Activated CD4-positive, alpha-beta T cell treated with anti-CD3 and anti-CD28 coated beads, Interleukin-2, amount 10 ng/mL, durations not matched to agents 7 days and 5 days (primary cell): ENCODE results near the gene PBLD. TPM values are rescaled to one million over a fixed set of nuclear protein-coding genes. Genes with fewer than 3 reads are reported as not detected.
"Not testable (repeated sequence)": the region's sequence is repeated elsewhere in the genome, so short reads cannot be mapped to it uniquely, and the experiment has no call there.

Experiments
- CTCF ChIA-PET: fragments of 350-600 bp; sonication (Branson Sonifier 250); formaldehyde crosslinking; loops from one replicate; lab custom pipeline; 2021; ENCODE audit warnings: antibody characterized with exemption; lab: Charles Lee
- POLR2A ChIA-PET: fragments of 350-600 bp; sonication (Branson Sonifier 250); formaldehyde crosslinking; loops from one replicate; lab custom pipeline; 2021; ENCODE audit warnings: antibody characterized with exemption; lab: Charles Lee
- DNase-seq: peaks from one replicate; pipeline ENCODE4 v3.0.0-alpha.2; 2020
- H3K27ac Mint-ChIP-seq: one replicate; pipeline ENCODE4 v1.8.0; 2021; ENCODE audit warnings: mild to moderate bottlenecking, moderate library complexity, mixed read lengths
- H3K27me3 Mint-ChIP-seq: one replicate; pipeline ENCODE4 v1.8.0; 2021; ENCODE audit warnings: mixed read lengths
- H3K36me3 Mint-ChIP-seq: one replicate; pipeline ENCODE4 v1.8.0; 2021; ENCODE audit warnings: low read depth, mixed read lengths
- H3K4me1 Mint-ChIP-seq: one replicate; pipeline ENCODE4 v1.8.0; 2021; ENCODE audit warnings: mixed read lengths
- H3K4me3 Mint-ChIP-seq: one replicate; pipeline ENCODE4 v1.8.0; 2021; ENCODE audit warnings: mild to moderate bottlenecking, moderate library complexity, mixed read lengths
- H3K9me3 Mint-ChIP-seq: one replicate; pipeline ENCODE4 v1.8.0; 2021; ENCODE audit warnings: mixed read lengths
- total RNA-seq, 2 experiments: library from RNA; stranded (reverse); gene quantifications; one replicate each; pipeline ENCODE4 v1.2.3, GENCODE V29; 2021

PBLD gene
- total RNA-seq, 2 experiments from 2014 or later, result 1.6 to 2.0 TPM

DNA sequence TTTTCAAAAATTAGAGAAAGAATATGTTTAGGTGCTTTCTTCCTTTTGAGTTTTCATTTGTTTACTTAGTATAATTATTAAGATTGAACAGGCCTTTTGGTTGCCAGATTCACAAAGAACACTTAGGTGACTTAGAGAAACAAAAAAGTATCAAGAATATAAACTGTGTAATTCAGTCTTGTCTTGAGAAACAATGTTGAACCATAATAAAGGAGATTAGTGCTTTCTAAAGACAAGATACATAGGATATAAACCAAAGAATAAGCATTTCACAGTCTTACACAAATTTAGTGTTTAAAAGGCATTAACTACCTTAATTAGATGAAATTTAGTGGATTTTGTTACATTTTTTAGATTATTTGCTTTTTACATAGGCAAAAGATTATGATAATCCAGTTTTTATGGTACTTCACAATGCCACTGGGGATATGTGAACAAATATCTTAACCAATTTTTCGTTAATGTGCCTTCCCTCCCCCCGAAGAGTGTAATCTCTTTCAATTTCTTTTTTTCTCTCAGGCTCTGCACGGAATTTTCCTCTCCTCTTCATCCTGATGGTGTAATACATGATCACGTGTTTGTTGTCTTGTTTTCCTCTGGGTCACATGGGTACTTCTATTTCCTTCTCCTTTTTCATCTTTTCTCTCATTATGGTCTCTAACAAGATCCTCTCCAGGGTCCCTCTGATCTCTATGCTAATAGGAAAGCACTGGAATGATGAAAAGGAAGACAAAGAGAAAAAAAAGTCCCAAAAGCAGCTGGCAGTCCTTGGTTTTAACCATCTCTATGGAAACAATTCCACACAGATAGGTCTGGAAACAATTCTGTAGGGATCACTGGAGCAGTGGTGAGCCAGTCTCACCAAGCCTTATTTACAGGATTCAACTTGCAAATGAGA lies 4.6 kb downstream of the PBLD start:
- Mint-ChIP-seq H3K4me1 (peaks cover 28% of the 10 kb centered on the region), H3K4me3 (peak overlapping the region; percentile 25), H3K36me3 (peaks cover 14% of the 10 kb centered on the region), H3K9me3 (no peaks in the 10 kb centered on the region), H3K27me3 (no peaks in the 10 kb centered on the region), H3K27ac (peak overlapping the region; percentile 60)
- POLR2A ChIA-PET, result no interaction called here
- no peak for DNase-seq
- CTCF ChIA-PET, result interaction anchor here (0.7 to 1.3 kb wide), 2 partner anchors 20 to 374 kb away, joined by 4 to 5 read pairs; no protein-coding TSS in a partner anchor

DNA sequence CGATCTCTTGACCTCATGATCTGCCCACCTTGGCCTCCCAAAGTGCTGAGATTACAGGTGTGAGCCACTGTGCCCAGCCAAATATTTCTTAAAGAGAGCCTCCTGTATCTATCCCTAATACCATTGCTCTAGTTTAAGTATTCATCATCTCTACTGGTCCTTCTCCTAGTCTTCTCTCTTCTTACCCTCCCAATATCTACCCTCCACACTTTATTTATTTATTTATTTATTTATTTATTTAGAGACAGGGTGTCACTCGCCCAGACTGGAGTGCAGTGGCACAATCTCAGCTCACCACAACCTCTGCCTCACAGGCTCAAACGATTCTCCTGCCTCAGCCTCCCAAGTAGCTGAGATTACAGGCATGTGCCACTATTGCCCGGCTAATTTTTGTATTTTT lies 8.3 kb downstream of the PBLD start:
- H3K4me3 Mint-ChIP-seq, H3K27me3 Mint-ChIP-seq, DNase-seq, H3K36me3 Mint-ChIP-seq, H3K27ac Mint-ChIP-seq, H3K9me3 Mint-ChIP-seq, POLR2A ChIA-PET: not testable (repeated sequence)
- peaks cover 12% of the 10 kb centered on the region for H3K4me1 Mint-ChIP-seq
- CTCF ChIA-PET, result interaction anchor here (1.1 kb wide), 1 partner anchor 71 kb away, joined by 3 read pairs; no protein-coding TSS in a partner anchor

DNA sequence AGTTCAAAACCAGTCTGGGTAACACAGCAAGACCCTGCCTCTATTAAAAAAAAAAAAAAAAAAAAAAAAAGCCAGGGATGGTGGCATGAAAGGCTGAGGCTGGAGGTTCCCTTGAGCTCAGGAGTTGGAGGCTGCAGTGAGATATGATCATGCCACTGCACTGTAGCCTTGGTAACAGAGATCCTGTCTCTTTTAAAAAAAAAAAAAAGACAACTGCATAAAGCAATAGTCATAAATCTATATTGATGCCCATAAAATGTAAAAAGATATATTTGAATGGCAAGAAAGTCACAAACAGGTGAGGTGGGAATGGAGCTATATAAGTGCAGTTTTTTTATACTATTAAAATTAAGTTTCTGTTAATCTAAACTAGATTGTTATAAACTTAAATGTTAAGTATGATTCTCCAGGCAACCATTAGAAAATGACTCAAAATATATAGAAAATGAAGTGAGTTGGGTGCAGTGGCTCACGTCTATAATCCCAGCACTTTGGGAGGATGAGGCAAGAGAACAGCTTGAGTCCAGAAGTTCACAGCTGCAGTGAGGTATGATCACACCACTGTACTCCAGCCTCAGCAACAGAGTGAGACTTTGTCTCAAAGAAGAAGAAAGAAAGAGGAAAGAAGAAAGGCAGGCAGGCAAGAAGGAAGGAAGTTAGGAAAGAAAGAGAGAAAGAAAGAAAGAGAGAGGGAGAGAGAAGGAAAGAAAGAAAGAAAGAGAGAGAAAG lies 14.2 kb downstream of the PBLD start:
- Mint-ChIP-seq H3K9me3 (peaks cover 19% of the 10 kb centered on the region), H3K36me3 (peaks cover 10% of the 10 kb centered on the region), H3K4me3 (no peak overlapping the region), H3K27me3 (no peaks in the 10 kb centered on the region), H3K27ac (no peak overlapping the region), H3K4me1 (peaks cover 9% of the 10 kb centered on the region)
- CTCF ChIA-PET, result no interaction called here
- no peak for DNase-seq
- POLR2A ChIA-PET, result no interaction called here

- Mint-ChIP-seq H3K27me3 (no peaks in the 10 kb centered on the region), H3K9me3 (peaks cover 17% of the 10 kb centered on the region), H3K4me1 (peaks cover 11% of the 10 kb centered on the region), H3K27ac (no peak overlapping the region), H3K4me3 (no peak overlapping the region), H3K36me3 (peaks cover 10% of the 10 kb centered on the region)
- ChIA-PET POLR2A (no interaction called here), CTCF (interaction anchor here (0.5 to 1.2 kb wide), 2 partner anchors 7 to 527 kb away, joined by 3 read pairs; no protein-coding TSS in a partner anchor)
- no peak for DNase-seq
These were observed 17.1 kb downstream of the PBLD start for GRCh38 chr10:68315582-68315981.

DNA sequence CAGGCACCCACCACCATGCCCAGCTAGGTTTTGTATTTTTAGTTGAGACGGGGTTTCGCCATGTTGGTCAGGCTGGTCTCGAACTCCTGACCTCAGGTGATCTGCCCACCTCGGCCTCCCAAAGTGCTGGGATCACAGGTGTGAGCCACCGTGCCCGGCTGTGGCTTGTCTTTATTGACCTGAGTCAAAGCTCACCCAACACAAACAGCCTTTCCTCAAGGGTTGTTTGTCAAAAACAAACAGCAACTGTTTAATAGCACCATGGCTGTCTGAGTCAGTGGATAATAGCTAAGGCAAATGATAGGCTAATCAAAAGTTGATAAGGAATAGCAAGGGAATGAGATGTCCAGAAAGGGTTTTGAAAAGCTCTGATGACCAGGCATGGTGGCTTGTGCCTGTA lies 17.8 kb downstream of the PBLD start:
- H3K27me3 Mint-ChIP-seq, H3K4me3 Mint-ChIP-seq, H3K36me3 Mint-ChIP-seq, H3K27ac Mint-ChIP-seq, DNase-seq, POLR2A ChIA-PET: not testable (repeated sequence)
- CTCF ChIA-PET, result interaction anchor here (0.6 to 1.5 kb wide), 4 partner anchors 8 to 197 kb away, joined by 3 read pairs; no protein-coding TSS in a partner anchor
- Mint-ChIP-seq H3K9me3 (peaks cover 17% of the 10 kb centered on the region), H3K4me1 (peaks cover 11% of the 10 kb centered on the region)

- peaks cover under 1% of the 10 kb centered on the region for H3K9me3 Mint-ChIP-seq
- H3K27ac Mint-ChIP-seq, result no peak overlapping the region
- no peaks in the 10 kb centered on the region for H3K27me3 Mint-ChIP-seq
- ChIA-PET CTCF (interaction anchor here (1.3 kb wide), 1 partner anchor 8 kb away, joined by 3 read pairs; no protein-coding TSS in a partner anchor), POLR2A (no interaction called here)
- H3K36me3 Mint-ChIP-seq, result no peaks in the 10 kb centered on the region
- H3K4me1 Mint-ChIP-seq, result peaks cover 8% of the 10 kb centered on the region
- no peak for DNase-seq
- no peak overlapping the region for H3K4me3 Mint-ChIP-seq
These were observed 22.2 kb downstream of the PBLD start for GRCh38 chr10:68310531-68310930.

DNA sequence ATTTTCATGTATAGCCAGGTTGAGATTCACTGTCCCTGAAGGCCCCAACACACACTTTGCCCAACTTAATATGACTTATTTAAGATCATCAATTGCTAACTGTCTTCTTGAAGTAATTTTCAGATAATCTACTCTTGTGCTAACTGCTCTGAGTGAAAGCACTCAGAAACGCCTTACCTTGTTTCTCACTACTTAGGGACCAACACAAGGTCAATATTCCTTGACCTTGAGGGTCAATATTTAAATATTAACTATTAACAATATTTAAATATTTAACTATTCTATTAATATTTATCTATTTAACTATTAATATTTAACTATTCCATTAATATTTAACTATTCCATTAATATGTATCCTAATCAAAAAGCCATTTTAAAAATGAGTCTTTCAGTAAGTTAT lies 26.9 kb downstream of the PBLD start:
- CTCF ChIA-PET, result no interaction called here
- Mint-ChIP-seq H3K4me1 (no peaks in the 10 kb centered on the region), H3K27ac (no peak overlapping the region), H3K36me3 (no peaks in the 10 kb centered on the region), H3K9me3 (no peaks in the 10 kb centered on the region), H3K27me3 (no peaks in the 10 kb centered on the region), H3K4me3 (no peak overlapping the region)
- DNase-seq, result no peak
- POLR2A ChIA-PET, result interaction anchor here (0.6 kb wide), 2 partner anchors 20 to 26 kb away, joined by 3 to 6 read pairs; partner anchors contain the start of gene HNRNPH3

- H3K27ac Mint-ChIP-seq, result no peak overlapping the region
- DNase-seq, result no peak
- H3K4me1 Mint-ChIP-seq, result no peaks in the 10 kb centered on the region
- no peak overlapping the region for H3K4me3 Mint-ChIP-seq
- no peaks in the 10 kb centered on the region for H3K9me3 Mint-ChIP-seq
- CTCF ChIA-PET, result no interaction called here
- no peaks in the 10 kb centered on the region for H3K27me3 Mint-ChIP-seq
- POLR2A ChIA-PET, result no interaction called here
- H3K36me3 Mint-ChIP-seq, result no peaks in the 10 kb centered on the region
These were observed 28.8 kb downstream of the PBLD start for GRCh38 chr10:68303849-68304412.

GRCh38 chr10:68302871-68303270 lies 29.9 kb downstream of the PBLD start:
- Mint-ChIP-seq H3K4me3 (no peak overlapping the region), H3K4me1 (no peaks in the 10 kb centered on the region), H3K27ac (no peak overlapping the region), H3K9me3 (no peaks in the 10 kb centered on the region), H3K27me3 (no peaks in the 10 kb centered on the region), H3K36me3 (no peaks in the 10 kb centered on the region)
- POLR2A ChIA-PET, result interaction anchor here (0.6 kb wide), 1 partner anchor 494 kb away, joined by 5 read pairs; no protein-coding TSS in a partner anchor
- CTCF ChIA-PET, result interaction anchor here (0.5 to 1.5 kb wide), 6 partner anchors 8 to 517 kb away, joined by 3 to 5 read pairs (median 3); no protein-coding TSS in a partner anchor
- no peak for DNase-seq

- no peaks in the 10 kb centered on the region for H3K36me3 Mint-ChIP-seq
- no peaks in the 10 kb centered on the region for H3K9me3 Mint-ChIP-seq
These were observed 30.3 kb downstream of the PBLD start for GRCh38 chr10:68302503-68302823.

GRCh38 chr10:68301790-68302502 lies 30.8 kb downstream of the PBLD start:
- Mint-ChIP-seq H3K36me3 (no peaks in the 10 kb centered on the region), H3K9me3 (no peaks in the 10 kb centered on the region), H3K27ac (no peak overlapping the region), H3K4me1 (no peaks in the 10 kb centered on the region), H3K4me3 (no peak overlapping the region), H3K27me3 (no peaks in the 10 kb centered on the region)
- POLR2A ChIA-PET, result interaction anchor here (1.0 kb wide), 1 partner anchor 89 kb away, joined by 3 read pairs; no protein-coding TSS in a partner anchor
- DNase-seq, result no peak
- CTCF ChIA-PET, result interaction anchor here (0.9 to 1.5 kb wide), 3 partner anchors 9 to 77 kb away, joined by 3 to 4 read pairs (median 3); no protein-coding TSS in a partner anchor

More at GRCh38 chr10:68302503-68302823, 30.3 kb downstream of the PBLD start:
- Mint-ChIP-seq H3K4me3 (no peak overlapping the region), H3K4me1 (no peaks in the 10 kb centered on the region), H3K27me3 (no peaks in the 10 kb centered on the region), H3K27ac (no peak overlapping the region)
- CTCF ChIA-PET, result interaction anchor here (0.6 to 1.5 kb wide), 5 partner anchors 9 to 517 kb away, joined by 3 to 5 read pairs (median 3); no protein-coding TSS in a partner anchor
- no peak for DNase-seq
- POLR2A ChIA-PET, result interaction anchor here (0.6 kb wide), 1 partner anchor 495 kb away, joined by 5 read pairs; no protein-coding TSS in a partner anchor

DNA sequence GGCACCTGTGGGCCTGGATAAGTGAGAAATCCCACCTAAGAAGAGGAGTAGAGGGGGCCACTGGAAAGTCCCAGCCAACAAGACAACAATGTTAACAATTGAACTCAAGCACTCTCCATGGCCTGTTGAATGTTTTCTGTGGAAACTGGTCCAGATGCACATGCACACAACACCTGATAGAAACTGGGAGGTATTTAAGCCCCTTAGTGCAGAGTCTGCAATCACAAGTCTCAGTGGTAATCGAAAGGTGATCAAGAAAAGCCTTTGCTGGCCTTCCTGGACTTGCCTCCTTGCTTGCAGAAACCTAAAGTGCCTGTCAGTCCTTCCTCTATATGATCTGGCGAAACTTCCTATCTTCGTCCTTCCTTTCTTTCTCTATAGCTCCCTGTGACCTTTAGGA lies 31.4 kb downstream of the PBLD start:
- Mint-ChIP-seq H3K4me1 (no peaks in the 10 kb centered on the region), H3K27me3 (no peaks in the 10 kb centered on the region), H3K27ac (no peak overlapping the region), H3K36me3 (no peaks in the 10 kb centered on the region), H3K4me3 (no peak overlapping the region), H3K9me3 (no peaks in the 10 kb centered on the region)
- no peak for DNase-seq
- CTCF ChIA-PET, result interaction anchor here (0.9 kb wide), 1 partner anchor 77 kb away, joined by 4 read pairs; no protein-coding TSS in a partner anchor
- POLR2A ChIA-PET, result interaction anchor here (0.6 to 1.0 kb wide), 2 partner anchors 89 to 606 kb away, joined by 3 read pairs; no protein-coding TSS in a partner anchor
